Gastroesophageal sphincter (tissue), 4 donors: Measurements from ENCODE around the gene EBLN2. TPM values are rescaled to one million over a fixed set of nuclear protein-coding genes. Genes with fewer than 3 reads are reported as not detected.
A peak's percentile ranks its signal among the peaks of the same experiment; 100 is the strongest.

Experiments
- ATAC-seq: fragments of 150-250 bp; one replicate; pipeline ENCODE4 v1.9.1; 2016; ENCODE audit warnings: mild to moderate bottlenecking, moderate library complexity
- H3K27ac ChIP-seq, 4 donors: fragments of 200-600 bp; sonication (generic) in 3 of 4; 1 replicate in 3 of 4; 2 replicates in 1 of 4; pipeline ENCODE4 v1.5.1; 2016 to 2019
- H3K27me3 ChIP-seq: fragments of 200-600 bp; sonication (generic); one replicate; pipeline ENCODE4 v1.5.1; 2019
- H3K36me3 ChIP-seq, 2 donors: fragments of 200-600 bp; sonication (generic); one replicate each; pipeline ENCODE4 v1.5.1; 2019; ENCODE audit warnings: control low read depth in 1 of 2
- H3K4me1 ChIP-seq, 3 donors: fragments of 200-600 bp; sonication (generic); 1 replicate in 2 of 3; 2 replicates in 1 of 3; pipeline ENCODE4 v1.5.1; 2016 to 2019; ENCODE audit warnings: control low read depth in 2 of 3
- H3K4me3 ChIP-seq, 2 donors: fragments of 200-600 bp; sonication (generic); one replicate each; pipeline ENCODE4 v1.5.1; 2019; ENCODE audit warnings: mild to moderate bottlenecking in 1 of 2, moderate library complexity in 1 of 2
- H3K9me3 ChIP-seq, 3 donors: fragments of 200-600 bp; sonication (generic); one replicate each; pipeline ENCODE4 v1.5.1; 2017 to 2019; ENCODE audit warnings: control low read depth in 2 of 3
- EP300 ChIP-seq: sonication (generic); formaldehyde crosslinking; IDR thresholded peaks from one replicate; pipeline ENCODE4 v1.6.1; 2017; ENCODE audit warnings: antibody characterized with exemption, mild to moderate bottlenecking
- POLR2A ChIP-seq, 2 donors: fragments of 450-650 bp; IDR thresholded peaks; one replicate each; pipeline ENCODE4 v1.6.1; 2017; ENCODE audit warnings: antibody characterized with exemption in 2 of 2, mild to moderate bottlenecking in 2 of 2, moderate library complexity in 1 of 2
- POLR2AphosphoS5 ChIP-seq: sonication (generic); formaldehyde crosslinking; IDR thresholded peaks from one replicate; pipeline ENCODE4 v1.6.1; 2017; ENCODE audit warnings: antibody characterized with exemption
- WGBS, 2 donors: methylation state at CpG; one replicate each; pipeline ENCODE4 v1.1.5; 2018; ENCODE audit warnings: low coverage in 1 of 2; 5-methylcytosine and 5-hydroxymethylcytosine counted together
- total RNA-seq, 4 donors: library from RNA; depleted of rRNA; stranded (reverse); fragments of >200 nt; gene quantifications; one replicate each; pipeline ENCODE4 v1.1.0, GENCODE V29; 2016
- TF ChIP-seq, protein P1 (sequence below), 4 experiments: fragments of 200-600 bp in 2 of 4; fragments of 450-650 bp in 2 of 4; sonication (generic) in 1 of 4; IDR thresholded peaks; one replicate each; pipeline ENCODE4 v1.5.1; 2017 to 2019; ENCODE audit warnings: antibody characterized with exemption in 4 of 4, mild to moderate bottlenecking in 2 of 4, moderate library complexity in 2 of 4

The EBLN2 gene
- total RNA-seq, 4 donors from 2014 or later, result 2.3 to 8.9 (median 5.0) TPM; not detected in 1

DNA sequence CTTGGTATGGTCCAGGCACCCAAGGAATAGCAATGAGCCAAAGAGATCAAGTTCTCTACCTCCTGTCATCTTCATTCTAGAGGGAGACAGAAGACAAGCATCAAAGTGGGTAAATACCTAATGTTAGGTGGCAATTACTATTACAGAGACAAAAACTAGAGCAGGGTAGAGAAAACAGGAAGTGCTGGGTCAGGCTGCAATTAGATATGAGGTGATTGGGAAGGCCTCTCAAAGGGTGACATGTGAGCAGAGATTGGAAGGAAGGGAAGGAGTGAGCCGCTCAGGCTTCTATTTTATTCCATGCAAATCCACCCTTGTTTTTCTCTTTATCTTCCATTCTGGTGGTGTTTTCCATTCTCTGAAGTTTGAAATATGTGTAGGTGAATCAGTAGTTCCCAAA lies 37.4 kb downstream of the EBLN2 start:
- no peak for ATAC-seq
- TF ChIP-seq POLR2AphosphoS5, result no peak
- TF ChIP-seq, protein P1, sequence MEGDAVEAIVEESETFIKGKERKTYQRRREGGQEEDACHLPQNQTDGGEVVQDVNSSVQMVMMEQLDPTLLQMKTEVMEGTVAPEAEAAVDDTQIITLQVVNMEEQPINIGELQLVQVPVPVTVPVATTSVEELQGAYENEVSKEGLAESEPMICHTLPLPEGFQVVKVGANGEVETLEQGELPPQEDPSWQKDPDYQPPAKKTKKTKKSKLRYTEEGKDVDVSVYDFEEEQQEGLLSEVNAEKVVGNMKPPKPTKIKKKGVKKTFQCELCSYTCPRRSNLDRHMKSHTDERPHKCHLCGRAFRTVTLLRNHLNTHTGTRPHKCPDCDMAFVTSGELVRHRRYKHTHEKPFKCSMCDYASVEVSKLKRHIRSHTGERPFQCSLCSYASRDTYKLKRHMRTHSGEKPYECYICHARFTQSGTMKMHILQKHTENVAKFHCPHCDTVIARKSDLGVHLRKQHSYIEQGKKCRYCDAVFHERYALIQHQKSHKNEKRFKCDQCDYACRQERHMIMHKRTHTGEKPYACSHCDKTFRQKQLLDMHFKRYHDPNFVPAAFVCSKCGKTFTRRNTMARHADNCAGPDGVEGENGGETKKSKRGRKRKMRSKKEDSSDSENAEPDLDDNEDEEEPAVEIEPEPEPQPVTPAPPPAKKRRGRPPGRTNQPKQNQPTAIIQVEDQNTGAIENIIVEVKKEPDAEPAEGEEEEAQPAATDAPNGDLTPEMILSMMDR (IDR thresholded peaks at IDR 0.05), result no peak
- TF ChIP-seq EP300, result no peak
- TF ChIP-seq POLR2A (IDR thresholded peaks at IDR 0.05), result no peak
- Histone ChIP-seq H3K9me3 (no peaks in the 10 kb centered on the region), H3K4me1 (peaks cover 0 to 7% (median 0%) of the 10 kb centered on the region in 3 donors), H3K4me3 (no peak overlapping the region), H3K27me3 (no peaks in the 10 kb centered on the region), H3K27ac (no peak overlapping the region), H3K36me3 (no peaks in the 10 kb centered on the region)
- WGBS, 2 donors, result 92 to 100% methylated on average over 1 of the region's 1 CpG

DNA sequence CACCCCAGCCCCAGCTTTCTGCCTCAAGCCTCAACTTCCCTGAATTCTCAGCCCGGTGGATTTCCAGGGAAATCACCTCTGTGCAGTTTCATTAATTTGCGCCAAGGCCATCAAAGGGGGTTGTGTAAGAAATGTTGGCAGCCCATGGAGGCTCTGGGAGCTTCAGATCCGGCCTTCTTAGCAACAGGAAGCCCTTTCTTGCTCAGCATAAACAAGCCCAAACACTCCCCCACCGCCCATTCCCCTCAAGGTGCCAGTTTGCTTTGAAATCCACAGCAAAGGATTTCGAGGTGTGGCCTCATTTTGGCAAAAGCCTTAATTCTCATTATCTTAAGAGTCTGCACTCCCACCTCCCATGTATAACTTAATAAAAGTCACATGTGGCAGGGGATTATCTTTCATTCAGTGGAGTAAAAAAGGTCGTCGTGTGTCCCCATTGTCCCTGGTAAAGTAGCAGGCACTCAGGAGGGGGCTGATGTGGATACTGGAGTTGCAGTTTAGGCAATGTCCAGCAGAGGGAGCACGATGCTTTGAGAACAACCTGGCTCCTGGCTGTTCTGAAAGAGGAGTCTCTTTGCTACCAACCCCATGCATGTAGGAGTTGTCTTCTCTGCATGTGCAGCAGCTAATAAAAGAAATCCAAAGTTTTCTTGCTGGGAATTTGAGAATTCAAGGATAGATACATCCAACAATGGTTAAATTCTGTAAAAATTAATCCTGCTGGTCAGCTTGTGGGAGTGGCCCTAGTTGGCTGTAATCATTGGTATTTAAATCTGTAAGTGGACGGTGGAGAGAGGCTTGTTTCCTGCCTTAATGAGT lies 39.5 kb downstream of the EBLN2 start:
- 28 to 50% methylated on average over 1 to 4 of the region's 9 CpGs for WGBS, 2 donors

DNA sequence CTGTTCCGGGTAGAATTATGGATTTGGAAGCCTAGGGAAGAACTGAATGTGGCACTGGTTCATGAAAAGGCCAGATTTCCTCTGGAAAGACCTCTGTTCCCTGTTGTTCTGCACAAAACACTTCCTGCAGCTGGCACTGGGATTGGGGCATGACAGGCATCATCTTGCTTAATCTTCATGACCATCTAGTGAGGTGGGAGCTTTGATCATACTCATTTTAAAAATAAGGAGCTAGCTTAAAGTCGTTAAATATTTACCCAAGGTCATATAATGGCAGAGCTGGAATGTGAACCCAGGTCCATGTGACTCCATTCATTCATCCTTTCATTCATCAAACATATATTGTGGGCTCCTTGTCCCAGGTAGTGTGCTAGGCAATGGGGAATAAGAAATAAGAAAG lies 40.4 kb downstream of the EBLN2 start:
- peaks cover 0 to 7% (median 0%) of the 10 kb centered on the region in 3 donors for H3K4me1 ChIP-seq
- no peaks in the 10 kb centered on the region for H3K36me3 ChIP-seq
- H3K27me3 ChIP-seq, result no peaks in the 10 kb centered on the region
- H3K4me3 ChIP-seq, result no peak overlapping the region
- ATAC-seq, result no peak
- no peak for TF ChIP-seq POLR2A (IDR thresholded peaks at IDR 0.05)
- TF ChIP-seq EP300, result no peak
- no peak for TF ChIP-seq POLR2AphosphoS5
- TF ChIP-seq, protein P1 (IDR thresholded peaks at IDR 0.05), result no peak
- H3K9me3 ChIP-seq, result no peaks in the 10 kb centered on the region
- no peak overlapping the region for H3K27ac ChIP-seq
- 73 to 100% methylated on average over 1 to 2 of the region's 2 CpGs for WGBS, 2 donors

More for the DNA sequence above, 39.5 kb downstream of the EBLN2 start:
- Histone ChIP-seq H3K27me3 (no peaks in the 10 kb centered on the region), H3K36me3 (no peaks in the 10 kb centered on the region), H3K4me3 (no peak overlapping the region), H3K27ac (no peak overlapping the region), H3K4me1 (peaks cover 0 to 7% (median 0%) of the 10 kb centered on the region in 3 donors), H3K9me3 (no peaks in the 10 kb centered on the region)
- peak; percentile 75 for ATAC-seq
- no peak for TF ChIP-seq POLR2AphosphoS5
- TF ChIP-seq, protein P1 (IDR thresholded peaks at IDR 0.05), result peak; percentile 92 to 97 (median 94)

DNA sequence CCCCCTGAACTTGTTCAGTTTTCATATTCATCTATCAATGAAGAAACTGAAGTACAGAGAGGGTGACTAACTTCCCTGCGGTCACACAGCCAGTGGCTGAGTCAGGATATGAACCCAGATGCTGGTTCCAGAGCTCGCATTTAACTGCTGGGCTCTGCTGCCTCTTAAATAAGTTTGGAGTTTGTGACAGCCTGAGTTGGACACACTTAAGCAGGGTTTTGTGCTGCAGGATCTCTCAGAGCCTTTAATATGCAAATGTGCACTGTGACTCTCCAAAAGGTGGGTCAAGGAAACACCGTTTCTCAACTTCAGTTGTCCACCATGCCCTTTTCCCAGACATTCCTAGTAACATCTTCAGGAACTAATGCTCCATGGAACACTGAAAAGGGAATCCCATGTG lies 45.8 kb downstream of the EBLN2 start:
- no peak for ATAC-seq
- Histone ChIP-seq H3K4me1 (no peaks in the 10 kb centered on the region), H3K9me3 (no peaks in the 10 kb centered on the region), H3K27ac (no peak overlapping the region), H3K4me3 (no peak overlapping the region), H3K36me3 (no peaks in the 10 kb centered on the region), H3K27me3 (no peaks in the 10 kb centered on the region)
- 70 to 74% methylated on average over 2 to 3 of the region's 3 CpGs for WGBS, 2 donors
- TF ChIP-seq, protein P1 (IDR thresholded peaks at IDR 0.05), result no peak
- TF ChIP-seq EP300, result no peak

DNA sequence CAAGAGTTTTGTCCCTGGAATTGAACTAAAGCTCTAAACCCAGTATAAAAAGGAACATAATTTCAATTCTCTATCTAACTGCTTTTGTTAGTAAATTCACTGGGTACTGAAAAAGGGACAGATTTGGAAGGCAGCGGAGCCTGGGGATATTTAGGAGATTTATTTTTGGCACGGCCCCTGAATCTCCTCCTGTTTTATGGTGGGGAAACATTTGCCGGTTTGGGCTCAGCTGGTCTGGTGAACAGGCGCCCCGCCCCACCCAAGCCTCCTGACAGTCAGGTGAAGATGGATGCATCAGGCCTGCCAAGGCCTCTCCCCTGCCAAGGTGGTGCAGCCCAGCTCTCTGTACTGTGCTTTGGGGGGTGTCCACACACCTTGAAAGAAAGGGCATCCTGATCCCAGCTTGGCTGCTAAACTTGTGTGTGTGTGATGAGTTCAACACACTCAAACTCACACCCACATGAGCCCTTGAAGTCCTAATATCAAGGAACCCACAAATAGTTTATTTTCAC lies 46.3 kb downstream of the EBLN2 start:
- Histone ChIP-seq H3K9me3 (no peaks in the 10 kb centered on the region), H3K36me3 (no peaks in the 10 kb centered on the region), H3K27ac (no peak overlapping the region), H3K4me3 (no peak overlapping the region), H3K27me3 (no peaks in the 10 kb centered on the region), H3K4me1 (no peaks in the 10 kb centered on the region)
- ATAC-seq, result no peak
- 50 to 60% methylated on average over 1 to 2 of the region's 5 CpGs for WGBS, 2 donors
- TF ChIP-seq, protein P1 (IDR thresholded peaks at IDR 0.05), result no peak
- TF ChIP-seq EP300, result no peak
